NCI-H1092 (cell line): ENCODE measurements around the gene CAPZB.

Experiments
- DNase-seq: peaks from one replicate; lab custom pipeline; 2025; lab: John Stamatoyannopoulos, UW

CAPZB gene

GRCh38 chr1:19448491-19449439, 36.6 kb downstream of the CAPZB start:
- no peak for DNase-seq

GRCh38 chr1:19447550-19447949, 37.8 kb downstream of the CAPZB start:
- no peak for DNase-seq

GRCh38 chr1:19445417-19446342, 39.7 kb downstream of the CAPZB start:
- DNase-seq: no peak

GRCh38 chr1:19444296-19445021, 40.9 kb downstream of the CAPZB start:
- no peak for DNase-seq

- no peak for DNase-seq
These were observed 42.0 kb downstream of the CAPZB start for GRCh38 chr1:19443326-19443725.

- no peak for DNase-seq
These were observed 42.9 kb downstream of the CAPZB start for GRCh38 chr1:19442154-19443096.

- DNase-seq: no peak
These were observed 44.1 kb downstream of the CAPZB start for GRCh38 chr1:19441048-19441780.

- no peak for DNase-seq
These were observed 45.7 kb downstream of the CAPZB start for GRCh38 chr1:19439464-19440171.

GRCh38 chr1:19438516-19439195, 46.7 kb downstream of the CAPZB start:
- DNase-seq: no peak

- no peak for DNase-seq
These were observed 47.4 kb downstream of the CAPZB start for GRCh38 chr1:19437891-19438294.

GRCh38 chr1:19436716-19437476, 48.4 kb downstream of the CAPZB start:
- DNase-seq: no peak

GRCh38 chr1:19435851-19436455, 49.4 kb downstream of the CAPZB start:
- no peak for DNase-seq

- no peak for DNase-seq
These were observed 50.2 kb downstream of the CAPZB start for GRCh38 chr1:19435181-19435580.

- DNase-seq: no peak
These were observed 51.7 kb downstream of the CAPZB start for GRCh38 chr1:19433719-19433998.

GRCh38 chr1:19432943-19433718, 52.2 kb downstream of the CAPZB start:
- DNase-seq: no peak

GRCh38 chr1:19430121-19431068, 54.9 kb downstream of the CAPZB start:
- no peak for DNase-seq
